GM12872 (cell line): Measurements from ENCODE around the gene WFIKKN1.

Source experiments
- CTCF ChIP-seq: IDR thresholded peaks from 3 replicates; pipeline ENCODE4 v1.5.1; 2011; ENCODE audit warnings: low read depth, mild to moderate bottlenecking, low read length, moderate library complexity; ENCODE audit not compliant: insufficient read depth

WFIKKN1 gene

GRCh38 chr16:658679-659571, 28.1 kb downstream of the WFIKKN1 start:
- TF ChIP-seq CTCF: 0 out of 3 replicates have a peak, but pooled peaks have one; percentile 10

- no peak for TF ChIP-seq CTCF
Observed at GRCh38 chr16:659618-660017, 28.8 kb downstream of the WFIKKN1 start.

- no peak for TF ChIP-seq CTCF
Observed at GRCh38 chr16:660132-660458, 29.3 kb downstream of the WFIKKN1 start.

GRCh38 chr16:660459-661183, 29.8 kb downstream of the WFIKKN1 start:
- TF ChIP-seq CTCF: peak; percentile 51

- TF ChIP-seq CTCF: no peak
Observed at GRCh38 chr16:661184-661821, 30.5 kb downstream of the WFIKKN1 start.

GRCh38 chr16:662095-662494, 31.3 kb downstream of the WFIKKN1 start:
- TF ChIP-seq CTCF: no peak

GRCh38 chr16:662597-662996, 31.8 kb downstream of the WFIKKN1 start:
- TF ChIP-seq CTCF: no peak
